HG02678 (cell line): Measurements from ENCODE around the gene MNT.

ENCODE experiments used
- ATAC-seq: cut with Tn5 transposase; IDR thresholded peaks from one replicate; pipeline ENCODE4 v1.9.1; 2021; ENCODE audit warnings: mild to moderate bottlenecking, moderate library complexity; ENCODE audit not compliant: unreplicated experiment

The MNT gene

DNA sequence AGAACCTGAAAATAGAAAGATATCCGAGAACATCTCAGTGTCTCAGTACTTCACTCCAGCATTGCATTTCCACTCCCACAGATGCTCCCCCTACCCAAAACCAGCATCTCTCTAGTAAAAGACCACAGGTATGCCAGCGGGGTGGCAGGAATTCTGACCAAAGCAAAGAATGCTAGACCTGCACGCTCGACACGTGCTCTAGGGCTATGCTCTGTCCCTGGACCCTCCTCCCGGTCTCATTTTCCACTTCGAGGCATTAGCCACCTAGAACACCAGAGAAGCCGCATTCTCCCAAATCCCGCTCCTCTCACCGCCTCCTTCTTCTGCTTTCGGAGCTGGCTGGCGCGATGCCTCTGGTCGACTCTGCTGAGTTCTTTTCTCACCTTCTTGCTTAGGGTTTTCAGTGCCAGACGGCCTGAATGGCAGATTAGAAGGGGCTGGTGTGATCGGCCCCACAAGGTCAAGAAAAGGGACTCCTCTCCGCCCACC lies 65.1 kb downstream of the MNT start:
- no peak for ATAC-seq
